ENCODE data around the gene ATP2B2.

The ATP2B2 gene

DNA sequence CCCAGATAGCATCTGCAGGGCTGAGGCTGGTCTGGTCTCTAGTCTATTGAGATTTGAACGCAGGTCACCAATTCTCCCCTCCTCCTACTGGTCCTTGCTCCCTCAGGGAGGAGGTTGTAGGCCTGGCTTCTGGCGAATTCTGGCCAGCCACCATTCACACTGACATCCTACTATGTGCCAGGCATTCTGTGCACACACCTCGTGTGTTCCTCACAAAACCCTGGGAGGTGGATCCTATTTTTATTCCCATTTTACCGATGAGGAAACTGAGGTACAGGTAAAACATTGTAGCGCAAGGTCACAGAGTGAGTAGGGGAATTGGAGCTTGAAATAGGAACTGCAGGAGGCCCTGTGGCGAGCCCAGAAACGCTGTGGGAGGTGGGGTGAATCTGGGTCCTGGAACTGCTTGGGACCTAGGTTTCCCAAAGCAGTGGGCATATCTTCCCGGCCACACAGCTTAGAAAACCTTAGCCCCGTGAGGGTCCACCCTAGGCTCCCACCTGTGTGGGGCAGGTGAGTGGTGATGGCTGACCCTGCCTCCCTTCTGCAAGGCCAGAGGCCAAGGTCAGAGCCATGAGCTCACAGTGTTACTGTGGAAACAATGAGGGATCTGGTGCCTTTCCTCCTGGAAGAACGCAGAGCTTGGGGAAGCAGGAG lies 4.8 kb upstream of the ATP2B2 start:
- DNase-seq = no peak

DNA sequence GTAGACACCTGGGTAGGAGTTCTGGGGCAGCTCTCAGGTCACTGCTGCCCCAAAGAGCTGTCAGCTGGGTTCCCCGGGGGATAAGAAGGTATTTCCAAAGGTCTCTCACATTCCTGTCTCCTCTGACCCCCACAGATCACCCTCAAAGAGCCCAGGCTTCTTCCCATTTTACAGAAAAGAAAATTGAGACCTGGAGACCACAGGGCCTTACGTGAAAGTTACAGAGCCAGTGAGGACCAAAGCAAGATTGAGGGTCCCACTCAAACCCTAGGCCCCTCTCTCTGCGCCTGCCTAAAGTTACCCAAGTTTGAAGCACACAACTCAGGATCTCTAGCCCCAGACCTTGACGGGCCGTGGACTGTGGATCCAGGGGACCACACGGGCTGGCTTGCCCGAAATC lies 3.9 kb upstream of the ATP2B2 start:
- no peak for DNase-seq

DNA sequence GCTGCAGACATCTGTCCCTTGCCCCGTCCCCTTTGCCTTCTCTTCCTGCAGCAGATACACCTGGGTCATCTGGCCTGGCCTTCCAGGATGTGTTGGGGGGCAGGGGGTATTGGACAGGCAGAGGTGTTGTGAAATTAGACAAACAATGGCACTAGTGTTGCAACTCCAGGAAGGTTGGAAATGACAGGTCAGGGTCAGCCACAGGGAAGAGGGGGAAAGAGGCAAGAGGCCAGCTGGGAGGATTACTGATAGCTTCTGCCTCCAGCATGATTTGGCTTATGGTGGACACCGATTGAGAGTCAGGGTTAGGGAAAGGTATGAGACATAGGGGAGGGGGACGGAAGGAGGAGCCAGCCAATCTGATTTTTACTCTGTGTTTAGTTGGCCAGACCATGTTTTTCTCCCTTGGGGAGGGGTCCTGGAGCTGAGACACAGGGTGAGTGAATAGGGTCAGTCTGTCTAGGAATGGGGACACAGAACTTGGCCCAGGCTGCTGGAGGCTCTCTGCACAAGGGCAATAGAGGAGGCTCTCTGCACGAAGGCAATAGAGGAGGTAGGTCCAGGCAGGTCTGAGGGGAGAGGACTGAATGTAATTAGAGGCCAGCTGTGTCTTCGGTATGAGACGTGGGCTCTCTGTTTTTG lies 3.4 kb upstream of the ATP2B2 start:
- DNase-seq = no peak

DNA sequence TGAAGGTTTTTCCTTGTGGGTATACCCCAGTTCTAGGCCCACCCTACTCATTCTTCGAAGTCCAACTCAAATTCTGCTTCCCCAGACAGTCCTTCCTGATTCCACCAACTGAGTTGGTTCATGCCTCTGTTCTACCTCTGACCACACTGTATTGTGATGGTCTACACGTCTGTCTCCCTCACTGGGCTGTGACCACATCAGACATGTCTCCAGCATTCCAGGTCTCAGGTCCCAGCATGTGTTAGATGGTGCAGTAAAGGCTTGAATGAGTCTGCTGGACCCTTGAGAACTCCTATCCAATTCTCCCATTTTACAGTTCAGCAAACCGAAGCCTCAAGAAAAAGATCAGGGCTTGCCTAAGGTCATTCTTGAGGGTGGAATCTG lies 2.8 kb upstream of the ATP2B2 start:
- DNase-seq = no peak

DNA sequence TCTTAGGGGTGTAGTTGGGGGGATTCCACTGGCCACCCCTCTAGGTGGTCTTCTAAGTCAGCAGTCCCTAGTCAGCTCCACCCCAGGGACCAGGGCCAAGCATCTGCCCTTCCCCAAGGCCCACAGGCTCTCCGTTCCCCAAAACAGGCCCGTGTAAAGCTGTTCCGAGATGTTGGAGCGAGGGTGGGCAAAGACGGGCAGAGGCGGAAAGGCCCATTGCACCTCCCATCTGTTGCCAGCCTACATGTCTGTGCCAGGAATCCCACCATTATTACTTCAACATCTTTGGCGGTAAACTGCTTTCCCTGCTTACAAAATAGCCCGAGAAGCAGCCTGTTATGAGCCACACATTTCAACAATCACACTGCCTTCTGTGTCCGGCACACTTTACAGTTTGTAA lies 1.9 kb upstream of the ATP2B2 start:
- no peak for DNase-seq

DNA sequence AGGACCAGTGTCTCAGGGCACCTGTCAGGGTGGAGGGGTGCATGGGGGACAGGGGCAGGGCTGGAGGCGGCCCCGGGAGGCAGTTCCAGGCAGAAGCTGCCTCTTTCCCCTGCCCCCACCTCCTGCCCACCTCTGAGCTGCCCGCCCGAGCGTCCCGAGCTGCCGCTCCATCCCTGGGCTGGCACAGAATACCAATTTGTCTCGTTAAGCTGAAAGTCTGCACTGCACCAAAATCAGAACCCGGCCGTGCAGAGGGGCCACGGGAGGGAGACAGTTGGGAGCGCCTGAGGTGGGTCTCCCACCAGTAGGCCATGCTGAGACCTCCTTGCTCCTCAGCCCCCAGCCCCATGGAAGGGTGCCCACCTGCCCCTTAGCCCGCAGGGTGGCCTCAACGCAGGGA lies 1.3 kb upstream of the ATP2B2 start:
- DNase-seq = no peak

DNA sequence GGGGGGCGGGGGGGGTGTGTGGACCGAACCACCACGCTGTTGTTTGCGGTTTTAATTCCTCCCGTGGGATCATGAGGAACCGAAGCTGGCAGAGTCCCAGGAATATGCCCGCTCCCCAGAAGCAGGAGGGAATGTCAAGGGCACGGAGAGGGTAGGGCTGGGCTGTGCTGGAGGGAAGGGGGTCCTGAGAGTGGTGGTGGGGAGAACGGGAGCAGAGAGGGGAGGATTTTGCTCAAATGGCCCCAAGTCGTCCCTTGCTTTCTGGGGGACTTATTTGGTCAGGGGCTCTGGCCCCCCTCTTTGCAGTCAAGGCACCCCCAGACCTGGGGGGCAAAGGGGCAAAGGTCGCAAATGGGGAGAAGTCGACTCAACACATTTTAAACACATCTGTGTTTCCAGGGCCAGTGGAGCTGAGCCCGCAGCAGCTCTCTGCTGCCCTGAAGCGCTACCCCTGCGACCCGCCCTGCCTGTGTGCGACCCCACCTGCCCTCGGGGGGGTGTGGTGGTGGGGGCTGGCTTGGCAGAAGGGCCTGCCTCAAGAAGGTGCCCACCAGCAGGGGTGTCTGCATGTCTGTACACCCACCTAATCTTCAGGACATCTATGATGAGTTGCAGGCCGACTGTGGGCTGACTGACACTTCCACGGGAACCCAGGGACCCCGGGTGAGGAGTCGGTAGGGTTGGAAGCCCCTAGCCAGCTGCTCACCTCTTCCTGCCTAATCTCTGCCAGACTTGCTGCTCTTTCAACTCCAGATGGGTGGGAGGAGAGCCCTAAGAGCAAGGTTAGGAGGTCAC lies 602 bp upstream of the ATP2B2 start:
- DNase-seq = no peak

DNA sequence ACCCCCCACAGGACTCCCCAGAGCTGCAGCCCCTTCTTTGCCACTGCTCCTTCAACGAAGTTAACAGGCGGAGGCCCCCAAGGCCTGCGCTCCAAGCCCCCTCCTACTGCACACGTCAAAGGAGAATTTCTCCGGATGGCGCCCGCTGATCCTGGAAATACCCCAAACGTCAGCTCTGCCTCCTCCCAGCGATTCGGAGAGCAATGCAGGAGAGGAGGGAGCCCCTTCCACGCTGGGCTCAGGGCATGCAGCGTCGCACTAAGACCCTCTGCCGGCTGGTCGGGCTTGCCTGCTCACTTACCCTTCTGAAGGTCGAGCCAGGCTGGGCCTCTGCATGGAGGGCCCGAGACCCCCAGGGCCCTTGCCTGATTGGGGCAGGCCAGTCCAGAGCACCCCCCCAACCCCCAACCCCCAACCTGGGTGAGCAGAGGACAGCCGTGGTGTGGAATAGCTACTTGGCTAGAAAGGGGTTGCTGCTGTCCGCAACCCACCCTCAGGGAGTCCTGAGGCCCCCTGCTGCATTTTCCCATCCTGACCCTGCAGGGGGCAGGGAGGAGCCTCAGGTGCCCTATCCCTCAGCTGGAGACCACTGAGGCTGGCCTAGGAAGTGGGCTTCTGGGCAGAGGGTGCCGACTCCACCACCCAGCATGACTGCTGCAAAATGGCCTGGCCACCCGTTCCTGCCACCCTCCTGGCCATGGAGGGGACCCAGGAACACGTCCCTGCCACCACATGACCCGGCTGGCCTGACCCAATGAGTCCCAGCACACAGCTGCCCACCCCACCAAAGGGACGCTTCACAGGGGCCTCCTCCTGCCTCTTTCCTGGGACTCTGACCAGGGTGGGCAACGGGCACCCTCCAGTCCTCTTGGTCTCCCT lies 976 bp downstream of the ATP2B2 start:
- no peak for DNase-seq

DNA sequence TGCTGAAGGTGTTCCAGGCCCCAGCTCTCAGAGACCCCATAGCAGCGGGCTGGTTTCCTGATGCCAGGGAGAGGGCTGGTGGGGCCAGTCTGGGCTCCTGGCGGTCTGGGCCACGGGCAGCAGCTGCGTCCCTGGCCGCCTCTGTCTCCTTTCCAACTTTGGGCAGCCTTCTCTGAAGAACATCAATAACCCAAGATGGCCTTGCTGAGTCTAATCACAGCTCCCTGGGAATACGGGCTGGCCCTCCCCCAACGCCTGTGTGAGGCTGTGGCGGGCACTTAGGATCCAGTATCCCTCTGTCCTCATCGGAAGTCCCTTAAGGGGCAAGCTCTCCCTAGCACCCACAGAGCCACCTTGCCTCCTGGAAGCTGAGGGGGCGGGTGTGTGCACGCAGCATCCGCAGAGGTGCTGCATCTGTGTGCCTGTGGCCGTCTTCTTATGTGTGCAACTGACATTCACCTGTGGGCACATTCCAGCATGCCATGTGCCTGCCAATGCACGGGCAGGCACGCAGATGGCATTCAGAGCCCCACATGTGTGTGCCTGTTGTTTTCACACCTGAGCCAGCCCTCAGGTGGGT lies 2.1 kb downstream of the ATP2B2 start:
- no peak for DNase-seq

DNA sequence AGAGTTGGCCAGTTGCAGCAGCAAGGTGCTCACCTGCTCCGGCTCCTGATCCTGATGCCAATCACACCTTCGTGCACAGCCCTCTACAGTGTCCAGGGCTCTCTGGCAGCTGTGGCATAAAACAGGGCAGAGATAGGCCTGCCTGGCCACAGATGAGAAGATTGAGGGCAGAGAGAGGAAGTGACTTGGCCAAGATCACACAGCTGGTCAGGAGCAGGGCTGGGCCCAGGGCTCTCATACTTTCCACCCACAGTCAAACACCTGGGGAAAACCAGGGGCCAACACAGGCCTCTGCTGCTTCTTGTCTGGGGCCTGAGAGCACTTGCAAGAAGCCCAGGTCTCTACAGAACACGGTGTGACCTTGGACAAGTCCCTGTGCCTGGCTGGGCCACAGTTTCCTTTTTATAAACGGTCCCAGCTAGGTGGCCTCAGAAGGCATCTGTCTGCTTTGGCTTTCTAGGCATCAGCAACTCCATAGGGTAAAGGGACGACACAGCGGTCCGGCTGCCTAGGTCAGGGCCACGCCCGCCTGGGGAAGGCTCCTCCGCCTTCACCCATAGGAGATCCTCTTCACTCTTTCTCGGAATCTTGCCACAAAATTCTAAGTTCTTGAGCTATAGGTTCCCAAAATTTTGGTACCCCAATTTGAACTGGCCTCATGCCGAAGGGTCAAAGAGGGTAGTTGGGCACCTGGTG lies 3.1 kb downstream of the ATP2B2 start:
- DNase-seq = no peak

DNA sequence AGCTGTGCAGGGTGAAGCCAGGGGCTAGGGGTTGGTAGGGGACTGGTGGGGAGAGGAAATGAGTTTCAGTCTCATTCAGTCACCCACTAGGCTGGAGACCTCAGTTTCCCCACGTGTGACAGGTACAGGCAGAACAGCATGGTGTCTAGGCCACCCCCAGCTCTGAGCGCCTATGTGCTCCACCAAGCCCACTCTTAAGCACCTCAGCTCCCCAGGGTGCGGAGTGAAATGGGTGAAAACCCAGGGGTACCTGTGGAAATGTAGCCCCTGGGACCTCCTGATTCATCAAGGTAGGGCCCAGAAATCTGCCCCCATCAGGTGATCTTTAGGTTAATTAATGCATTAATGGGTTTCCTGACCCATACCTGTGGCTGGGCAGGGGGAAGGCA lies 3.7 kb downstream of the ATP2B2 start:
- DNase-seq = no peak

DNA sequence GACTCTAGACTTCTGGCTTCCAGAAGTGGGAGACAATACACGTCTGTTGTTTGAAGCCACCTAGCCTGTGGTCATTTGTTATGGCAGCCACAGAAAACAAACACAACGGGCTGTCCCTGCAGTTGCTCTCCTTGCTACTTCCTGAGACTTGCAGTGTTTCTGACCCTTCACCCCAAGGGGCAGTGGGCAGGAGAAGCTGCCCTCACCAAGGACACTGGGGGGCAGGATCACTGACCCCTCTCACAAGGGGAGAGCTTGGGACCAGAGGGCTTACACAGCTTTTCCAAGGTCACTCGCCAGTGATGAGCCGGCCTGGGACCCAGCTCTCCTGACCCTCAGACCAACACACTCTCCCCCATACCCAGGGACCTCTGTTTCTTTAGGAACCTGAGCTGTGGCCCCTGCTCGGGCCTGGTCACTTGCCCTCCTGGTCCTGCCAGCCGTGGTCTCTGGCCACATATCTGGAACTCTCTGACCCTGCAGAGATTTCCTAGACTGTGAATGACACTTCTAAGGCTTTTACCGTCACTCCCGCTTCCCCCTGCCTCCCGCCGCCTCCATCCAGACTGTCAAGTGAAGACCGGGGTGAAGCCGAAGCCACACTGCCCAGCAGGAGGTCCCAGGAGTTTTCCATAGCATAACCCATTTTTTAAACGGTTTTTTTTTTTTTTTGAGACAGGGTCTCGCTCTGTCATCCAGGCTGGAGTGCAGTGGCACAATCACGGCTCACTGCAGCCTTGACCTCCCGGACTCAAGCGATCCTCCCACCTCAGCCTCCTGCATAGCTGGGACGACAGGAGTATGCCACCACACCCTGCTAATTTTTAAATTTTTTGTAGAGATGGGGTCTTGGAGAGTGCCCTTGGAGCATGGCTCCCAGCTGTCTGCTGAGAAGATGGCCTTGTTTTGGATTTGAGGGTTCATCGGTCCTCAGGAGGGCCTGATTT lies 4.4 kb downstream of the ATP2B2 start:
- DNase-seq = no peak

DNA sequence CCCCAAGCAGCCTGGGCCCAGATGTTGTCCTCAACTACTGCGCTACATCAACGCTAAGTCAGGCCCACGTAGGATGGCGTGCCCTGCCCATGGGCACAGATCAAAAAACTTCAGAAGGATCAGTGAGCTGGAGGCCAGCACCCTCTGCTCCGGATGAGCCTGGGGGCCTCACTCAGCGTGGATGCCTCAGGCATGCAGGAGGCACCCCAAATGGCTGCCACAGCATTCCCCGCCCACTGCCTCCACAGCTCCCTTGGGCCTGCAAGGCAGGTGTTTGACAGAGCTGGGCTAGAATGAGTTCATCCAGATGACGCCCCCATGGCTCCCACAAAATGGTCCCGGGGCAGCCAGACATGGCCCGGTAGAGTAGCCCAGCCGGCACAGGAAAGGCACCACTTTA lies 7.1 kb downstream of the ATP2B2 start:
- DNase-seq = no peak

DNA sequence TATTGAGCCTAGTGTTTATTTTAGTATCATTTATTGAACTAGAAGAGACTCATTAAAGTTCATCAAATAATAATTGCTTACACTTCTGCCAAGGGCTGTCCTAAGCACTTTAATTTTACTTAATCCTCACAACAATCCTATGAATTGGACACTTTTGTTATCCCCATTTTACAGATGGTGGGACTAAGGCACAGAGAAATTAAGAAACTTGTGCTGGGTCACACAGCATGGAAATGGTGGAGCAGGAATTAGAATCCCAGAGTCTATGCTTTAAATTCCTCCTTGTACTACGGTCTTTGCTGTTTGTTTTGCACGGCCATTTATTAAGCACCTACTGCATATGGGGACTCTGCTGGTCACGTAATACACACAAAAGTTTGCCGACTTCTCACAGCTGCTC lies 7.9 kb downstream of the ATP2B2 start:
- no peak for DNase-seq

DNA sequence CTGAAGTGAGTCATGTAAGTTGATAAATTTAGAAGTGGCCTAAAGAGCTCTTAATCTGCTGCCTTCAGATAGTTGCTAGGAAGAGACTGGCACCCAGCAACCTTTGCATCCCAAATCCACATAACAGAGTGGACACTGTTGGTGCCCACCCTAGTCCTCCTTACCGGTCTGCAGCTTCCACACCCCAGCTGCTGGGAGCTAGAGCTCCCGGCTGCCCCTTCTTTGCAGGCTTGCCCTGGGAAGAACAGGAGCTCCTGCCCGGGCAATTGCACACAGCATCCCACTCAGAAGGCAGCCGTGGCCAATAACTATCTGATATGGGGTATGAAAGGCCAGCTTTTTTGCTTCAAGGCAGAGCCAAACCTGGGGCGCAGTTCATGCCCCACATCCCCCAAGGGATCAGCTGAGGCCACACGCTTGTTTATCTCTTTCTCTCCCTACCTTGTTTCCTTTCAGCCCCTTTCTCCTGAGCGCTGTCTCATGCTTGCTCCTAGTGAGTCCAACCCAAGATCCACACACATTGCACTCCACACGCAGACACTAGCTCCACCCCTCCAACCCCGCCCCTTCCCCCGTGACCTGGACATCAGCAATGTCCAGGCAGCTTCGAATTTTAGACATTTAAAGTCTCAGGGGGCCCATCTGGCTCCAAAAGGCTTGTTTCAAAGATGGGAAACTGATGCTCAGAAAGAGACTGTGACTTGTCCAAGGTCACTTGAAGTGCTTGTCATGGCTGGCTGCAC lies 9.1 kb downstream of the ATP2B2 start:
- DNase-seq = no peak

DNA sequence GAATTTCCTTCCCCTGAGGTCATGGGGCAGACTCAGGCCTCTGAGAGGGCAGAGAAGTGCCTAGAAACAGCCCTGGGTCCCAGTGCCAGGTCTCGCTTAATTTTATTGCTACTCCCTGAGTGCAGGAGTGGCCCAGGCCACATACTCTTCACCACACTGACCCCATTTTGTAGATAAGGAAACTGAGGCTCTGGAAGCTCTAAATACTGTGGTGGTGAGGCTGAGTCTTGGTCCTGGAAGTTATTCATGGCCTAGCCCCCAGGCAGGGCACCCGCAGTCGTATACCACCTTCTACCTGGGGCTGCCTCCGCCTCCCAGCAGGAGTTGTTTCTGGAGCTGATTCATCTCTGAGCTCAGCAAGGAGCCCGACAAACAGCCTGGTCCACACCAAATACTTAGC lies 9.8 kb downstream of the ATP2B2 start:
- no peak for DNase-seq

DNA sequence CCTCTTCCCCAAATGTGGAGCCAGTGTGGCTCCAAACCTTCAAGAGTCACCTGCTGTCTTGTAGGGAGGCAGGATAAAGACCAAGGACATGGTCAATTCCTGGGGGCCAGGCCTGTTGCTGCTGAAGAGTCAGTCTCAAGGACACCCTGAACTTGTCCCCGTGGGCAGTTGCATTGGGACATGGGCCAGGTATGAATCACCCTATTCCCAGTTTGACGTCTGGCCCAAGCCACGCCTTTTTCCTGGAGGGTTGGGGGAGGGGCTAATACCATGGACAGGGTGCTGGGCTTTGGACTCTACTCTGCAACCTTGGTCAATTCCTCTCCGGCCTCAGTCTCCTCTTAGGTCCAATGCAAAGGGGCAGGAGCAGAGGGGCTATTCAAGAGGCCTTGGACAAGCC lies 10.4 kb downstream of the ATP2B2 start:
- no peak for DNase-seq

DNA sequence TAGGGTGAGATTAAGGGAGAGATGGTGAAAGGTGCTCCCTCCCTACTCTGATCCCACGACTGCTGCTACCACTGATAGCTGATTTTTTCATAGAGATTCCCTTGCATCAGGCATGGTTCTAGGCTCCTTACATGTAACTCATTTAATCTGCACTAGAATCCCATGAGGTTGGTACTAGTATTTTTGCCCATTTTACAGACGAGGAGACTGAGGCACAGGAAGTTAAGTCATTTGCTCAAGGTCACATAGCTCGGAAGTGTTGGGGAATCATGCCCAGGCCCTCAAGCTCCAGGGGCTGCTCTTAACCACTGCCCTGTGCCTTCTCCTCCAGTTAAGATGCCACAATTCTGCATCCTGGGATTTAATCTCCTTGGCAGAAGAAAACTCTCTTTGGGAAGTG lies 11.2 kb downstream of the ATP2B2 start:
- no peak for DNase-seq

DNA sequence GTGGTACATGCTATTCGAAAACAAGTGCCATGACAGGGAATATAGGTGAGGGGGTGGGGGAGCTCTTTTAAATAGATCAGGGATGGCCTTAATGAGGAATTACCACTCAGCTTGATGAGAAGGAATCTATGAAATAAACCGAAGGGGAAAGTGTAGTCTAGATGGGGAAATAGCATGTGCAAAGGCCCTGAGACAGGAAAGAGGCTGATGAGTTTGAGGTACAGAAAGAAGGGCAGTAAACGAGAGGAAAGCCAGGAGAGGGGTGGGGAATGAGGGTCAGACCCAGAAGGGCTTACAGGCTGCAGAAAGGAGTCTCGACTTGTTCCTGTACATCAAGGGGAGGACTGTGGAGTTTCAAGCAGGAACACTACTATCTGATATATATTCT lies 12.2 kb downstream of the ATP2B2 start:
- no peak for DNase-seq

Measured in activated effector memory CD4-positive, alpha-beta T cell treated with anti-CD3 and anti-CD28 coated beads, Interleukin-2, amount 50 U/mL, for 16 hours (primary cell).